ENCODE measurements around the gene RHBDF2.

RHBDF2 gene

GRCh38 chr17:76478730-76479514 is 22.3 kb downstream of the RHBDF2 start:
- no peak for DNase-seq (ENCODE audit: low read depth)

DNA sequence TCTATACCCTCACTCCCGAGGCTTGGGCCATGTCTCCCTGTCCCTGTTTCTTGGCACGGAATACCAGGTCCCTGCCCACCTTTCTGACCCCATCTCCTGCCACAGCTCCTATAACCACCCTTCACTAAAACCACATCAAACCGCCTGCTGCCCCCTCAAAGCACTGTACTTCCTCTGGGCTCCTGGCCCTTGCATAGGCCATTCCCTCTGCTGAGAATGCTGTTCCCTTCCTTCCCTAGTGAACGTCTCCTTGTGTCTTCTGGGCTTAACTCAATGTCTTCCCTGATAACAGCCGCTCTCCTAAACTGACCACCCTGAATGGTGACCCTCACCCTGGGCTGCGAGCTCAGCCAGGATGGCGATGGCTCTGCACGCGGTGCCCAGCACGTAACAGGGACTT is 23.1 kb downstream of the RHBDF2 start:
- DNase-seq (ENCODE audit: low read depth), result no peak

DNA sequence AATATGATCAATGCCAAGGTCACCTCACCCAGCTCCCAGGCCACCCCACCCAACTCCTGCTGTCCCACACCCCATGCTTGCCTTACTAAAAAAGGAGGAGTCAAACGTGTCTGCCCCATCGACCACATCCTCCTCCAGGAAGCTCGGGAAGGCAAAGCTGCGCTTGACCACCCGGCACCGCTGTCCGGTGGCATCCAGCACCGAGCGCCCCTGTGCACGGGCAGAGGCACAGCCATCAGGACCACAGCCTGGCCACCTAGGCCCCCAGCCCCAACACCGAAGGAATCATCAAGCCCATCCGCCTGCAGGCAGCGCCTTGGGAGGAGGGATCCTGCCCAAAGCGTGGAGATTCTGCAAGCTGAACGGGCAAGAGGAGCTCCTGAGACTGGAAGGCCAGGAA is 23.6 kb downstream of the RHBDF2 start:
- no peak for DNase-seq (ENCODE audit: low read depth)

DNA sequence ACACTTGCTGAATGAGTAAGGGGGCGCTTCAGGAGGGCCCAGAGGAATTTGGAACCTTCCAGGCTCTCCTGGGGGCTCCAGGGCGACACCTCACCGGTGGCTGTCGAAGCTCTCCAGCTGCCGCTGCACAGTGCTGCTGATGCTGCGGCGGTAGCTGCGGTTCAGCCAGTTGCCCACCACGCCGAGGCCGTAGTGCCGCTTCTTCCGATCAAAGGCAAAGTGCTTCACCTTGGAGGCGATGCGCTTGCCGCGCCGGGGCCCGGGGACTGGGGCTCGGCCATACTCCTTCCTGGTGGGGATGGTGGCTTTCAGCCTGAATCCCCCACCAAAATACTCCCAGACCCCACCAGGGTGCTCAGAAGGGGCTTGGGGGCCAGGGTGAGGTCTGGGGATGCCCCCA is 24.5 kb downstream of the RHBDF2 start:
- no peak for DNase-seq (ENCODE audit: low read depth)

GRCh38 chr17:76475302-76475701 is 25.9 kb downstream of the RHBDF2 start:
- DNase-seq (ENCODE audit: low read depth), result no peak

- DNase-seq (ENCODE audit: low read depth), result no peak
Observed at GRCh38 chr17:76474894-76475293, 26.3 kb downstream of the RHBDF2 start.

DNA sequence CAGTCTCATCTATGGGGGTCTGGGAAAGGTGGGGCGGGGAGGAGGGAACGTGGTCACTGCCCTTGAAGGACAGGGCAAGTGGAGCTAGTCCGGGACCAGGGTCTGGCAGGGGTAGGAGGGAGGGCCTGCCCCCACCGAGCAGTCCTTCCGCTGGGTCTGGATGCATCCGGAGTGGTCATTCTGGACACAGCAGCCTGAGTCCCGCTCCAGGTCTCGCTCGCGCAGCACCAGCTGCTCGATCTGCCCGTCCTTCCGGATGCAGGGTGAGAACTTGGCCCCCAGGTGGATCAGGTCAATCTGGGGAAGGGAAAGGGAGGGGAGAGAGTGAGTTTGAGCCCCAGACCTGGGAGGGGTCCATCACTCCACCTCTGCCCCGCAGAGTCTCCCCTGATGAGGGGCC is 27.0 kb downstream of the RHBDF2 start:
- DNase-seq (ENCODE audit: low read depth), result no peak

DNA sequence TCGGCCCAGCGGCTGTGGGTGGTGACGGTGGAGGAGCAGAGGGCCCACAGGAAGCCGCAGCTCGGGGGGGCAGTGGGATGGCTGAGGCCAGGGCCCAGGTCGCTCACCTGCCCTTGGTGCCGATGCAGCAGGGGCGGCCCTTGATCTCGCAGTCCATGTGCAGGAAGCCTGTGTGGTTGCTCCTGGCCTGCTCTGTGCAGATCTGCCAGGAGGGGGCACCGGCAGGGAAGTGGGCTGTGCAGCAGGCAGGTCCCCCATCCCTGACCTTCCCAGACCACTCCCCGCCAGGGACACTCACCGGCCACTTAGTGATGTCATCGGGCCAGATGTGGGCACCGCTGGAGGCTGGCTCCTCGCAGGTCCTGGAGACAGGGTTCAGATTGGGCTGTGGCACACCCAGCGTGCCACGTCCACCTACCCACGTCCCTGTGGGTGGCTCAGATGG is 27.7 kb downstream of the RHBDF2 start:
- no peak for DNase-seq (ENCODE audit: low read depth)

DNA sequence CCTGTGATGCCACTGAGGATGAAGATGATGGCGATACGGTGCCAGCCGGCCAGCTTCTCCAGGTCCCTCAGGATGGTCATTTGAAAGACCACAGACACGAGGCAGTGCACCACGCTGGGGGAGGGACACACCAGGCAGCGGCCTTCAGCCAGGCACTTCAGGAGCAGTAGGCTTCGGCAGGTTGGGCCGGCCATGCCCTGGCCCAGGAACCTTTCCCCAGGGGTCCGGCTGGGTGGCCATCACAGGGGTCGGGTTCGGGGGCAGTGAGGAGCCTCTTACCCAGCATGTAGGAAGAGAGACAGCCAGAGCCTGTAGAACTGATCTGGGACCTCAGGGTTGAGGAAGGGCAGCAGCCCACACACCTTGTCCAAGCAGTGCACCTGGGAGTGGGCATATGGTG is 28.5 kb downstream of the RHBDF2 start:
- no peak for DNase-seq (ENCODE audit: low read depth)

- no peak for DNase-seq (ENCODE audit: low read depth)
Observed at GRCh38 chr17:76472258-76472645, 29.0 kb downstream of the RHBDF2 start.

GRCh38 chr17:76471498-76472257 is 29.5 kb downstream of the RHBDF2 start:
- DNase-seq (ENCODE audit: low read depth), result no peak

DNA sequence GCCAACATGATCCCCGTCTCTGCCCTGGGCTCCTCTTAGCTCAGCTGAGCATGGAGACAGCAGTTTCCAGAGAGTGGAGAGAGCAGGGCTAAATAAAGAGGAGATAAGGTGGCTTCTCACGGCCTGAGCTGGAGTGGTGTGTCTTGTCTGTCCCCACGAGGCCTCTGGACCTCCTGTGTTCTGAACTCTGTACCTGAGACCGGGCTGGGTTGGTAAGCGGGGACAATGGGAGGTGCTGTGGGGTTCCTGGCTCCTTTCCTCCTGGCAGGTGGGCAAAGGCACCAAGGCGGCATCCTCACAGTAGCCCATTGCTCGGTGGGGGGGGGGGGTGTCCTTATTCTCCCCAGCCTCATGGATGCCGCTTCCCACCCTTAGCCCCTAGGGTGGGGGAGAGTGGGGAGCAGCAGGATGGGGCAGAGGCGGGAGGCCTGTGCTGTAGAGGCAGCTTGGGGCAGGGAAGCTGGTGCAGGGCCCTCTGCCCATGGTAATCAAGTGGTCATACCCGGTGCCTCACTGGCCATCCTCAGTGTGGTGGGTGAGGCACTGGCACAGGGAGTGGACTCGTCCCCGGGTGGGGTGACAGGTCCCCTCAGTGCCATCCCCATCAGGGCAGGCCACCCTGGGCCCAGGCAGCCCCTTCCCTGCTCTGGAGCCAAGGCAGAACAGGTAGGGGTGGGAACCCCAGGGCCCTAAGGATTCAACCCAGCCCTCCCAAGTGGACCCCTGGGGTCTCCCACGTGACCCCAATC is 31.1 kb downstream of the RHBDF2 start:
- no peak for DNase-seq (ENCODE audit: low read depth)

DNA sequence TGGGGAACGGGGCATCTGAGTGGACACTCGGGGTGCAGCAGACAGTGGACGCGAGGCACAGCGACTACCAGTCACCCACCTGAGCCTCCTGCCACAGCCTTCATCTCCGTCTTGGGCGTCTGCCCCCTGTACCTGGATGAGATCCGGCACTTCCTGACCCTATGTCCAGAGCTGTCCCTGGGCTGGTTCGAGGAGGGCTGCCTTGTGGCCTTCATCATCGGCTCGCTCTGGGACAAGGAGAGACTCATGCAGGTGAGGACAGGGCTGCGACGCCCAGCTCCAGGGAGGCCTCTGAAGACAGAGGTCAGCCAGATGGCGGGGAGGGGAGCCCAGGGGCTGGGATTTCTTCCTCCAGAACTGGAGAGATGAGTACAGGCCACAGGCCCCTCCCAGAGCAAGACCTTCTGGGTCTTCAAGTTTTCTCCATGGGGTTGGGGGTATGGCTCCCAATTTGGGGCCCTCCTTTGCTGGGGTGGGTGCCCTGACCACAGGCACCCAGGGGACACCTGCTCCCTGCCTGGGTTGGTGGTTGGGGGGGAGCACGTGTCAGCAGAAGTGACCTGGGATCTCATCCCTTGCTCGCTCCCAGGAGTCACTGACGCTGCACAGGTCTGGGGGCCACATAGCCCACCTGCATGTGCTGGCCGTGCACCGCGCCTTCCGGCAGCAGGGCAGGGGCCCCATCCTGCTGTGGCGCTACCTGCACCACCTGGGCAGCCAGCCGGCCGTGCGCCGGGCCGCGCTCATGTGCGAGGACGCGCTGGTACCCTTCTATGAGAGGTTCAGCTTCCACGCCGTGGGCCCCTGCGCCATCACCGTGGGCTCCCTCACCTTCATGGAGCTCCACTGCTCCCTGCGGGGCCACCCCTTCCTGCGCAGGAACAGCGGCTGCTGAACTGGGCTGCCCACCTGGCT is 31.9 kb downstream of the RHBDF2 start:
- no peak for DNase-seq (ENCODE audit: low read depth)

GRCh38 chr17:76468634-76469010 is 32.6 kb downstream of the RHBDF2 start:
- DNase-seq (ENCODE audit: low read depth), result no peak

- DNase-seq (ENCODE audit: low read depth), result no peak
Observed at GRCh38 chr17:76467809-76468633, 33.2 kb downstream of the RHBDF2 start.

- DNase-seq (ENCODE audit: low read depth), result no peak
Observed at GRCh38 chr17:76467366-76467765, 33.9 kb downstream of the RHBDF2 start, which contains the start of gene AANAT. Gene AANAT, plus strand, starts transcription at chr17:76467603. Its CDS starts 1,144 bp downstream, at chr17:76468747.

GRCh38 chr17:76466775-76467130 is 34.5 kb downstream of the RHBDF2 start:
- no peak for DNase-seq (ENCODE audit: low read depth)

- DNase-seq (ENCODE audit: low read depth), result no peak
Observed at GRCh38 chr17:76462556-76463290, 38.5 kb downstream of the RHBDF2 start.

DNA sequence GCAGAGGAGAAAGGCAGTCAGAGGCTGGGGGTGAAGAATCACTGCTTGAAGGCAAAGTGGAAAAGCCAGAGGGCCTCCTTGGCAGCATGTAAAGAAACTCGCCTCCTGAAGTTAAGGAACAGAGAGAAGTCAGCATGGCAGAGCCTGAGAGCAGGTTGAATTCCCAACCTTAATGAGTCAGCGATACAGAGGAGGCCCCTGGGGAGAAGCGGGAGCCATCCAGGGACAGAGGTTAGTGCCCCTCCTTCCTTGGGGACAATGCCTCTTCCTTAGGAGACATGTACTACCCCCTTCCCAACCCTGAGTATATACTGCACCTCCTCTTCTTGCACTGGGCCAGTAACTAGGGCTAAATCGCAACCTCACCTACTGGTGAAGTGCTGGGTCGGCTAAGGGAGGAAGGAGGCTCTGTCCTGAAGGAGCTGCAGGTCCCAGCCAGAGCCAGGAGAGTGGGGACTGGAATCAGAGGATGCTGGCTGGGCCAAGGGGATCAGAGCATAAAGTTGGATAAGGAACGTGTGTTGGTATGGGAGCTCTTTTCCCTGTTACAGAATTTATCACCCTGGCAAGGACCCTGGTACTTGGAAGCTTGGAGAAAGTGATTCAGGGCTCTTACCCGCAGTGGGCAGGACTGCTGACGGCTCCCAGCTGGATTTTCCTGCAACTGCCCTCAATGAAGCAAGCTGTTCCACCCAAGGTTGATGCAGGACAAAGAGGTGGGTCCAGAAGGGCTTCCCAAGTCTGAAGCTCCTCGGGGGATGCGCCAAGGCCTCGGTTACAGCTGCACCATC is 39.3 kb downstream of the RHBDF2 start:
- DNase-seq (ENCODE audit: low read depth), result no peak
